H9 (cell line): ENCODE measurements around the gene TMPRSS11A. TPM values are rescaled to one million over a fixed set of nuclear protein-coding genes. Genes with fewer than 3 reads are reported as not detected.

ENCODE experiments used
- DNase-seq: peaks from one replicate; pipeline ENCODE4 v3.0.0-alpha.2; 2017
- H2AFZ ChIP-seq: one replicate; pipeline ENCODE4 v1.6.1; 2013; ENCODE audit warnings: mild to moderate bottlenecking, low read length, control low read depth, moderate library complexity
- H2AK5ac ChIP-seq: 2 replicates; pipeline ENCODE4 v1.6.1; 2013; ENCODE audit warnings: low read length, control low read depth, mixed read lengths; ENCODE audit not compliant: insufficient read length
- H2BK120ac ChIP-seq: one replicate; pipeline ENCODE4 v1.6.1; 2013; ENCODE audit warnings: low read depth, mild to moderate bottlenecking, low read length, control low read depth, inconsistent platforms; ENCODE audit not compliant: poor library complexity, severe bottlenecking
- H2BK12ac ChIP-seq: 2 replicates; pipeline ENCODE4 v1.6.1; 2013; ENCODE audit warnings: low read length, control low read depth, mixed read lengths, low read depth; ENCODE audit not compliant: insufficient read length
- H2BK15ac ChIP-seq: 2 replicates; pipeline ENCODE4 v1.6.1; 2013; ENCODE audit warnings: low read depth, low read length, control low read depth
- H2BK20ac ChIP-seq: one replicate; pipeline ENCODE4 v1.6.1; 2013; ENCODE audit warnings: low read depth, mild to moderate bottlenecking, low read length, control low read depth, inconsistent platforms; ENCODE audit not compliant: poor library complexity, severe bottlenecking
- H2BK5ac ChIP-seq: 2 replicates; pipeline ENCODE4 v1.6.1; 2013; ENCODE audit warnings: low read length, control low read depth, mixed read lengths; ENCODE audit not compliant: insufficient read length
- H3K14ac ChIP-seq: 2 replicates; pipeline ENCODE4 v1.6.1; 2013; ENCODE audit warnings: low read length, control low read depth; ENCODE audit not compliant: insufficient read depth
- H3K18ac ChIP-seq: 2 replicates; pipeline ENCODE4 v1.6.1; 2013; ENCODE audit warnings: low read depth, mild to moderate bottlenecking, mixed read lengths, low read length, control low read depth; ENCODE audit not compliant: insufficient read length
- H3K23ac ChIP-seq: 2 replicates; pipeline ENCODE4 v1.6.1; 2013; ENCODE audit warnings: low read length, control low read depth, mixed read lengths, low read depth; ENCODE audit not compliant: insufficient read length
- H3K23me2 ChIP-seq: 2 replicates; pipeline ENCODE4 v1.6.1; 2013; ENCODE audit warnings: low read depth, mild to moderate bottlenecking, mixed read lengths, low read length, control low read depth; ENCODE audit not compliant: insufficient read length, poor library complexity, severe bottlenecking
- H3K27ac ChIP-seq: 2 replicates; pipeline ENCODE4 v1.5.1; 2013; ENCODE audit warnings: low read length, control low read depth, mixed read lengths, low read depth; ENCODE audit not compliant: insufficient read length
- H3K27me3 ChIP-seq: 2 replicates; pipeline ENCODE4 v1.6.1; 2013; ENCODE audit warnings: low read length, control low read depth, inconsistent platforms; ENCODE audit not compliant: insufficient read depth
- H3K4ac ChIP-seq: 2 replicates; pipeline ENCODE4 v1.6.1; 2013; ENCODE audit warnings: low read depth, mild to moderate bottlenecking, control low read depth, inconsistent platforms, low read length, moderate library complexity
- H3K4me1 ChIP-seq: 2 replicates; pipeline ENCODE4 v1.6.1; 2013; ENCODE audit warnings: low read length, control low read depth, inconsistent platforms; ENCODE audit not compliant: insufficient read depth
- H3K4me2 ChIP-seq: 2 replicates; pipeline ENCODE4 v1.6.1; 2013; ENCODE audit warnings: low read length, control low read depth, mixed read lengths; ENCODE audit not compliant: insufficient read length, insufficient read depth
- H3K56ac ChIP-seq: 2 replicates; pipeline ENCODE4 v1.6.1; 2013; ENCODE audit warnings: low read depth, mild to moderate bottlenecking, mixed read lengths, low read length, control low read depth; ENCODE audit not compliant: insufficient read length
- H3K79me1 ChIP-seq: 2 replicates; pipeline ENCODE4 v1.6.1; 2013; ENCODE audit warnings: low read depth, mild to moderate bottlenecking, moderate library complexity, low read length, control low read depth, inconsistent platforms; ENCODE audit not compliant: insufficient read depth, poor library complexity, severe bottlenecking
- H3K79me2 ChIP-seq: 2 replicates; pipeline ENCODE4 v1.6.1; 2013; ENCODE audit warnings: low read length, control low read depth, inconsistent platforms; ENCODE audit not compliant: insufficient read depth
- H3K9ac ChIP-seq: 2 replicates; pipeline ENCODE4 v1.6.1; 2013; ENCODE audit warnings: low read length, control low read depth, mixed read lengths; ENCODE audit not compliant: insufficient read length; ENCODE audit errors: extremely low read depth
- H3K9me3 ChIP-seq: one replicate; pipeline ENCODE4 v1.6.1; 2013; ENCODE audit warnings: low read depth, low read length, inconsistent platforms; ENCODE audit not compliant: control insufficient read depth
- H3T11ph ChIP-seq: one replicate; pipeline ENCODE4 v1.6.1; 2013; ENCODE audit warnings: mild to moderate bottlenecking, low read length, control low read depth, inconsistent platforms
- H4K20me1 ChIP-seq: one replicate; pipeline ENCODE4 v1.6.1; 2013; ENCODE audit not compliant: control insufficient read depth, insufficient read length, insufficient read depth
- H4K5ac ChIP-seq: 2 replicates; pipeline ENCODE4 v1.6.1; 2013; ENCODE audit warnings: low read depth, mild to moderate bottlenecking, mixed read lengths, low read length, control low read depth; ENCODE audit not compliant: insufficient read length
- H4K8ac ChIP-seq: replicated peaks from 2 replicates; pipeline ENCODE4 v1.6.1; 2013; ENCODE audit warnings: low read length, control low read depth, mixed read lengths, low read depth; ENCODE audit not compliant: insufficient read length
- H4K91ac ChIP-seq: 2 replicates; pipeline ENCODE4 v1.6.1; 2013; ENCODE audit warnings: low read depth, mild to moderate bottlenecking, moderate library complexity, mixed read lengths, low read length, control low read depth; ENCODE audit not compliant: insufficient read length
- H3K27ac Mint-ChIP-seq, 3 experiments: 2 replicates in 2 of 3; 3 replicates in 1 of 3; pipeline ENCODE4 v1.8.0; 2020 to 2021; ENCODE audit warnings: mixed read lengths in 3 of 3, mild to moderate bottlenecking in 1 of 3, moderate library complexity in 1 of 3
- H3K27me3 Mint-ChIP-seq: 2 replicates; pipeline ENCODE4 v1.8.0; 2021; ENCODE audit warnings: low read depth, mild to moderate bottlenecking, moderate library complexity, mixed read lengths
- H3K36me3 Mint-ChIP-seq, 3 experiments: 2 replicates in 2 of 3; 3 replicates in 1 of 3; pipeline ENCODE4 v1.8.0; 2020 to 2021; ENCODE audit warnings: low read depth in 3 of 3, mixed read lengths in 3 of 3; ENCODE audit not compliant: insufficient read depth in 1 of 3
- H3K4me1 Mint-ChIP-seq, 2 experiments: 2 replicates each; pipeline ENCODE4 v1.8.0; 2020; ENCODE audit warnings: mixed read lengths in 2 of 2
- H3K4me3 Mint-ChIP-seq, 2 experiments: 2 replicates in 1 of 2; 3 replicates in 1 of 2; pipeline ENCODE4 v1.8.0; 2020 to 2021; ENCODE audit warnings: mild to moderate bottlenecking in 2 of 2, mixed read lengths in 2 of 2, moderate library complexity in 1 of 2
- H3K9me3 Mint-ChIP-seq, 2 experiments: 2 replicates in 1 of 2; 3 replicates in 1 of 2; pipeline ENCODE4 v1.8.0; 2020; ENCODE audit warnings: mild to moderate bottlenecking in 2 of 2, mixed read lengths in 2 of 2, moderate library complexity in 1 of 2
- CTCF ChIP-seq: fragments of 200-600 bp; sonication (generic); conservative IDR thresholded peaks from 3 replicates; pipeline ENCODE4 v1.8.0; 2021; ENCODE audit warnings: antibody characterized with exemption, mild to moderate bottlenecking
- WGBS: extraction: QIAGEN DNeasy Blood & Tissue Kit; methylation state at CpG from one replicate; pipeline ENCODE4 v1.1.7; 2013; ENCODE audit warnings: missing lambda C conversion rate, low lambda C conversion rate, mixed read lengths; ENCODE audit not compliant: insufficient read length; ENCODE audit errors: extremely low coverage; 5-methylcytosine and 5-hydroxymethylcytosine counted together
- total RNA-seq: library from RNA; stranded (reverse); gene quantifications from 2 replicates; pipeline ENCODE4 v1.2.1, GENCODE V29; 2021

The TMPRSS11A gene
- total RNA-seq, 1 experiment from 2014 or later, result not detected

GRCh38 chr4:67980512-67980911 is 17.2 kb upstream of the TMPRSS11A start:
- H3T11ph ChIP-seq, result no peak overlapping the region
- H3K4me1 ChIP-seq, result no peaks in the 10 kb centered on the region

More at GRCh38 chr4:67980512-67980911, 17.2 kb upstream of the TMPRSS11A start:
- no peak overlapping the region for H4K91ac ChIP-seq
- no peak overlapping the region for H3K56ac ChIP-seq
- H3K79me1 ChIP-seq, result no peaks in the 10 kb centered on the region
- no peaks in the 10 kb centered on the region for H3K9me3 ChIP-seq
- H3K18ac ChIP-seq, result no peak overlapping the region
- no peak for TF ChIP-seq CTCF
- no peak overlapping the region for H3K4ac ChIP-seq
- H3K4me3 Mint-ChIP-seq, result no peak overlapping the region
- no peak overlapping the region for H3K27ac ChIP-seq
- no CpG with 5 or more reads among the region's 6 CpGs for WGBS
- H2BK12ac ChIP-seq, result no peak overlapping the region
- H3K79me2 ChIP-seq, result no peaks in the 10 kb centered on the region
- no peak for DNase-seq
- no peak overlapping the region for H3K4me2 ChIP-seq
- no peaks in the 10 kb centered on the region for H3K4me1 Mint-ChIP-seq
- H4K20me1 ChIP-seq, result no peaks in the 10 kb centered on the region
- no peak overlapping the region for H2BK15ac ChIP-seq
- no peak overlapping the region for H3K23ac ChIP-seq
- H3K36me3 Mint-ChIP-seq, result peaks cover 0 to 7% (median 0%) of the 10 kb centered on the region in 3 experiments; a peak in 2 of 7 replicates
- H3K9ac ChIP-seq, result no peak overlapping the region
- H3K9me3 Mint-ChIP-seq, result peaks cover 2 to 3% of the 10 kb centered on the region in 2 experiments
- no peaks in the 10 kb centered on the region for H3K27me3 Mint-ChIP-seq
- H4K8ac ChIP-seq, result no peak overlapping the region
- no peaks in the 10 kb centered on the region for H3K23me2 ChIP-seq
- H3K27ac Mint-ChIP-seq, result 0 out of 7 replicates have a peak overlapping the region, but pooled peaks of 1 of the 3 experiments have one; percentile 1
- H2BK120ac ChIP-seq, result no peak overlapping the region
- H2AFZ ChIP-seq, result no peak overlapping the region
- no peaks in the 10 kb centered on the region for H3K27me3 ChIP-seq
- H3K14ac ChIP-seq, result no peak overlapping the region
- no peak overlapping the region for H4K5ac ChIP-seq
- H2BK20ac ChIP-seq, result no peak overlapping the region
- no peak overlapping the region for H2AK5ac ChIP-seq
- no peak overlapping the region for H2BK5ac ChIP-seq
